ENCODE results near the gene PASD1. TPM values are rescaled to one million over a fixed set of nuclear protein-coding genes. Genes with fewer than 3 reads are reported as not detected.

The PASD1 gene
- total RNA-seq, 2 donors from 2014 or later = 21.5 TPM; not detected in 1

- TF ChIP-seq POLR2A (IDR thresholded peaks at IDR 0.05) (no peak), POLR2AphosphoS5 (IDR thresholded peaks at IDR 0.05) (no peak)
- TF ChIP-seq, protein P1, sequence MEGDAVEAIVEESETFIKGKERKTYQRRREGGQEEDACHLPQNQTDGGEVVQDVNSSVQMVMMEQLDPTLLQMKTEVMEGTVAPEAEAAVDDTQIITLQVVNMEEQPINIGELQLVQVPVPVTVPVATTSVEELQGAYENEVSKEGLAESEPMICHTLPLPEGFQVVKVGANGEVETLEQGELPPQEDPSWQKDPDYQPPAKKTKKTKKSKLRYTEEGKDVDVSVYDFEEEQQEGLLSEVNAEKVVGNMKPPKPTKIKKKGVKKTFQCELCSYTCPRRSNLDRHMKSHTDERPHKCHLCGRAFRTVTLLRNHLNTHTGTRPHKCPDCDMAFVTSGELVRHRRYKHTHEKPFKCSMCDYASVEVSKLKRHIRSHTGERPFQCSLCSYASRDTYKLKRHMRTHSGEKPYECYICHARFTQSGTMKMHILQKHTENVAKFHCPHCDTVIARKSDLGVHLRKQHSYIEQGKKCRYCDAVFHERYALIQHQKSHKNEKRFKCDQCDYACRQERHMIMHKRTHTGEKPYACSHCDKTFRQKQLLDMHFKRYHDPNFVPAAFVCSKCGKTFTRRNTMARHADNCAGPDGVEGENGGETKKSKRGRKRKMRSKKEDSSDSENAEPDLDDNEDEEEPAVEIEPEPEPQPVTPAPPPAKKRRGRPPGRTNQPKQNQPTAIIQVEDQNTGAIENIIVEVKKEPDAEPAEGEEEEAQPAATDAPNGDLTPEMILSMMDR (IDR thresholded peaks at IDR 0.05) = no peak
- intact Hi-C loops (cut with DNase I) = no loop called here
- DNase-seq (ENCODE audit: low spot score) = no peak
- H3K4me3 ChIP-seq = no peak overlapping the region
- no peaks in the 10 kb centered on the region for H3K27me3 ChIP-seq (replicated peaks; ENCODE audit: insufficient read depth)
- no peaks in the 10 kb centered on the region for H3K9me3 ChIP-seq
- H3K4me1 ChIP-seq (replicated peaks) = no peaks in the 10 kb centered on the region
- 52% methylated on average over 3 of the region's 4 CpGs for WGBS
- H3K36me3 ChIP-seq = no peaks in the 10 kb centered on the region
- no peak overlapping the region for H3K27ac ChIP-seq
Measured at GRCh38 chrX:151697522-151697921, 134.0 kb downstream of the PASD1 start.

DNA sequence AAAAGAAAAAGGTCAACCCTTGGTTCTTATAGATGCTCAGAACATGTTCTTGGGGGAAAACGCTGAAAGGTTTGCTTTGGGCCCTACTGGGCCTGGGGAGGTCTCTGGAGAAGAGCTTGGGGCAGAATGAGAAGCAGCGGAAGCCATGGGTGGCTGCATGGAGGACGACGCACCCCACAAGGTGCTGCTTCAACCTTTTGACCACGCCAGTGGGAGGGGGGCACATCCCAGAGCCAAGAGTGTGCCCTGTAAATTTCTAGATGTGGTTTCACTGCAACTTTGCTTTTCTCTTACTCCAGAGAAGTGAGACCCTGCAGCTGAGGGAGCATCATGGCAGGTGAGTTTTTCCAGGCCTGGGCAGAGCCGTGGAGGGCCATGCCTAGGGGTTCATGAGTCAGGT lies 135.0 kb downstream of the PASD1 start:
- intact Hi-C loops (cut with DNase I) = no loop called here
- no peak for TF ChIP-seq POLR2AphosphoS5 (IDR thresholded peaks at IDR 0.05)
- TF ChIP-seq POLR2A (IDR thresholded peaks at IDR 0.05) = no peak
- TF ChIP-seq, protein P1 (IDR thresholded peaks at IDR 0.05) = no peak
- H3K36me3 ChIP-seq = no peaks in the 10 kb centered on the region
- H3K27me3 ChIP-seq (replicated peaks; ENCODE audit: insufficient read depth) = no peaks in the 10 kb centered on the region
- no peak for DNase-seq (ENCODE audit: low spot score)
- no peak overlapping the region for H3K4me3 ChIP-seq
- no peaks in the 10 kb centered on the region for H3K9me3 ChIP-seq
- WGBS = 75% methylated on average over 6 of the region's 6 CpGs
- H3K4me1 ChIP-seq (replicated peaks) = no peaks in the 10 kb centered on the region
- H3K27ac ChIP-seq = no peak overlapping the region

- DNase-seq (ENCODE audit: low spot score) = no peak
- no peaks in the 10 kb centered on the region for H3K36me3 ChIP-seq
- H3K4me1 ChIP-seq (replicated peaks) = no peaks in the 10 kb centered on the region
- intact Hi-C loops (cut with DNase I) = no loop called here
- WGBS = 93% methylated on average over 8 of the region's 9 CpGs
- no peak overlapping the region for H3K4me3 ChIP-seq
- TF ChIP-seq POLR2AphosphoS5 (IDR thresholded peaks at IDR 0.05) = no peak
- TF ChIP-seq POLR2A (IDR thresholded peaks at IDR 0.05) = no peak
- TF ChIP-seq, protein P1 (IDR thresholded peaks at IDR 0.05) = no peak
- H3K27ac ChIP-seq = no peak overlapping the region
- no peaks in the 10 kb centered on the region for H3K27me3 ChIP-seq (replicated peaks; ENCODE audit: insufficient read depth)
- no peaks in the 10 kb centered on the region for H3K9me3 ChIP-seq
Measured at GRCh38 chrX:151699746-151700145, 136.3 kb downstream of the PASD1 start.

DNA sequence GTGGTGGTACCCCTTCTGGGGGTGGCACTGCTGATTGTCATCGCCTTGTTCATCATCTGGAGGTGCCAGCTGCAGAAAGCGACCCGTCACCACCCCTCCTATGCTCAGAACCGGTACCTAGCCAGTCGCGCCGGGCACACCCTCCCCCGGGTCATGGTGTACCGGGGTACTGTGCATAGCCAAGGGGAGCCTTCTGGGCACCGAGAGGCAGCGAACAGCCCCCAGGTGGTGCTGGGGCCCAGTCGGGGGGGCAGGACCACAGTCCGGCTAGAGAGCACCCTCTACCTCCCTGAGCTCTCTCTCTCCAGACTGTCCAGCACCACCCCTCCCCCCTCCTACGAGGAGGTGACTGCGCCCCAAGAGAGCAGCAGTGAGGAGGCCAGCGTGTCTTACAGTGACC lies 137.1 kb downstream of the PASD1 start:
- Histone ChIP-seq H3K27ac (no peak overlapping the region), H3K4me1 (replicated peaks) (no peaks in the 10 kb centered on the region), H3K4me3 (no peak overlapping the region), H3K36me3 (no peaks in the 10 kb centered on the region), H3K27me3 (replicated peaks; ENCODE audit: insufficient read depth) (no peaks in the 10 kb centered on the region), H3K9me3 (no peaks in the 10 kb centered on the region)
- TF ChIP-seq POLR2AphosphoS5 (IDR thresholded peaks at IDR 0.05) (no peak), POLR2A (IDR thresholded peaks at IDR 0.05) (no peak)
- TF ChIP-seq, protein P1 (IDR thresholded peaks at IDR 0.05) = no peak
- WGBS = 98% methylated on average over 6 of the region's 16 CpGs
- no peak for DNase-seq (ENCODE audit: low spot score)
- intact Hi-C loops (cut with DNase I) = no loop called here

GRCh38 chrX:151701071-151701470 lies 137.6 kb downstream of the PASD1 start:
- Histone ChIP-seq H3K36me3 (no peaks in the 10 kb centered on the region), H3K27me3 (replicated peaks; ENCODE audit: insufficient read depth) (no peaks in the 10 kb centered on the region), H3K27ac (no peak overlapping the region), H3K9me3 (no peaks in the 10 kb centered on the region), H3K4me3 (no peak overlapping the region), H3K4me1 (replicated peaks) (no peaks in the 10 kb centered on the region)
- TF ChIP-seq, protein P1 (IDR thresholded peaks at IDR 0.05) = no peak
- TF ChIP-seq POLR2A (IDR thresholded peaks at IDR 0.05) (no peak), POLR2AphosphoS5 (IDR thresholded peaks at IDR 0.05) (no peak)
- WGBS = 96% methylated on average over 4 of the region's 4 CpGs
- intact Hi-C loops (cut with DNase I) = no loop called here
- DNase-seq (ENCODE audit: low spot score) = no peak
